Astrocyte of the spinal cord (primary cell): Measurements from ENCODE around the gene FAM131B.

ENCODE experiments used
- DNase-seq: peaks from one replicate; pipeline ENCODE4 v3.0.0; 2011; ENCODE audit warnings: low read depth, low spot score
- H3K4me3 ChIP-seq: 2 replicates; pipeline ENCODE4 v1.5.1; 2011; ENCODE audit warnings: low read depth, mild to moderate bottlenecking, low read length, moderate library complexity
- in situ Hi-C: cut with HindIII; loops from 2 replicates; pipeline ENCODE4 v1.10.0; 2017; ENCODE audit warnings: low sequenced_read_pairs
- TF ChIP-seq, protein P1 (sequence below): IDR thresholded peaks from 2 replicates; pipeline ENCODE4 v1.5.1; 2012; ENCODE audit warnings: low read depth, mild to moderate bottlenecking, low read length, inconsistent platforms

FAM131B gene

DNA sequence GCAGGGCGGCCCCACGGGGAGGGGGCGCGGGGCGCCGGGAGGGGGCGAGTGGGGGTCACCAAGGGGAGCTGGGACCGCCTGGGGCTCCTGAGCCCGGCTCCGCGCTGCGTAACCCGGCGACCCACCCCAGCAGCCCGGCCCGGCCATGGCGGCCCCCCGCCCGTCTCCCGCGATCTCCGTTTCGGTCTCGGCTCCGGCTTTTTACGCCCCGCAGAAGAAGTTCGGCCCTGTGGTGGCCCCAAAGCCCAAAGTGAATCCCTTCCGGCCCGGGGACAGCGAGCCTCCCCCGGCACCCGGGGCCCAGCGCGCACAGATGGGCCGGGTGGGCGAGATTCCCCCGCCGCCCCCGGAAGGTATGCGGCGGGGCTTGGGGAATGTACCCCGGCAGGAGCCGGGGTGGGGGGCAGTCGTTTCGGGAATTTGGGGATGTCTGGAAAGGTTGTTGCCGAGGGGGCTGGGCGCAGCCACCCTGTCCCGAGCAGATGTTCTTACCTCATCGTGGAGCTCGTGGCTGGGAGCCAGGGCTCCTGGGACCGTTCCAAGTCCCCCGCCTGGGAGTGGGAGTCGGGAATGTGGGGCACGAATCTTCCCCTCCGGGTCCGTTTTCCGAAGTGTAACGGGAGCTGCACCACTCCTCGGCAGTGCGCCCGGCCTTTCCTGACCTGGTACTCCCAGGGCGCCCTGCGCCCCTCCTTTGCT, 19.1 kb upstream of the FAM131B start:
- peak; percentile 80 for DNase-seq
- H3K4me3 ChIP-seq: peak overlapping the region; percentile 95
- TF ChIP-seq, protein P1, sequence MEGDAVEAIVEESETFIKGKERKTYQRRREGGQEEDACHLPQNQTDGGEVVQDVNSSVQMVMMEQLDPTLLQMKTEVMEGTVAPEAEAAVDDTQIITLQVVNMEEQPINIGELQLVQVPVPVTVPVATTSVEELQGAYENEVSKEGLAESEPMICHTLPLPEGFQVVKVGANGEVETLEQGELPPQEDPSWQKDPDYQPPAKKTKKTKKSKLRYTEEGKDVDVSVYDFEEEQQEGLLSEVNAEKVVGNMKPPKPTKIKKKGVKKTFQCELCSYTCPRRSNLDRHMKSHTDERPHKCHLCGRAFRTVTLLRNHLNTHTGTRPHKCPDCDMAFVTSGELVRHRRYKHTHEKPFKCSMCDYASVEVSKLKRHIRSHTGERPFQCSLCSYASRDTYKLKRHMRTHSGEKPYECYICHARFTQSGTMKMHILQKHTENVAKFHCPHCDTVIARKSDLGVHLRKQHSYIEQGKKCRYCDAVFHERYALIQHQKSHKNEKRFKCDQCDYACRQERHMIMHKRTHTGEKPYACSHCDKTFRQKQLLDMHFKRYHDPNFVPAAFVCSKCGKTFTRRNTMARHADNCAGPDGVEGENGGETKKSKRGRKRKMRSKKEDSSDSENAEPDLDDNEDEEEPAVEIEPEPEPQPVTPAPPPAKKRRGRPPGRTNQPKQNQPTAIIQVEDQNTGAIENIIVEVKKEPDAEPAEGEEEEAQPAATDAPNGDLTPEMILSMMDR: no peak
- in situ Hi-C loops: no loop called here

DNA sequence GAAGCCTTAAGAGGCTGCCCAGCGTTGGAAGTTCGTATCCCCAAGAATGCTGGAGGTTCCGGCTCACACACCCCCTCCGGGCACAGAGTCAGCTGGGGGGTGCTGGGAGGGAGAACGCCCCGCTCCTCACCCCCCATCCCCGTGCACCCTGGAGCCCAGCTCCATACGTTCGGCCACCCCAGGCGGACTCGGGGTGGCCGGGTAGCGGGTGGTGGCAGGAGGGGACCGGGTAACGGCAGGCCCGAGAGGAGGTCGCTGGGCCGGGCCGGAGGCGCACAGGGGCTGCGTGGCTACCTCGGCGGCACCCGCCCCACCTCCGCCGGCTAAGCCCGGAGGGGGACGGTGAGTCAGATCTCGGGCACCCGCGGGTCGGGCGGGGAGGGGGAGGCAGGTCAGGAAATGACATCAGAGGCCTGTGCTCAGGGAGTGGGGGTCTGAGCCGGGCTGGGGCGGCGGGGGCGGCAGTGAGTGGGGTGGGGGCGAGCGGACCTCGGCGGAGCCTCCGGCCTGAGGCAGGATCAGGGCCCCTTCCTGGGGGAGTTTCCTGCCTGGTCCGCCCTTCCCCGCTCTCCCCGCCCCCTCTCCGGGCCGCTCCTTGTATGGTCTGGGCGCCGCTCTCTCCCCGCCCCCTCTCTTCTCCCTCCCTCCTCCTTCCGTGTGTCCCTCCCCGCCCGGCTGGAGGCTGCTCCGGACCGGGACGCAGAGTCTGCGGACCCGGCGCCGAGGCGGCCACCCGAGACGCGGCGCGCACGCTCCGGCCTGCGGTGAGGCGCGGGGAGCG, 18.3 kb upstream of the FAM131B start, which contains the start of gene ZYX:
Gene ZYX, plus strand, starts transcription at position 700 of the 781 bp plus-strand sequence. CDS start 227 bp downstream, outside the sequence.
- peak; percentile 98 for DNase-seq
- in situ Hi-C loops: no loop called here
- TF ChIP-seq, protein P1: no peak
- peak within 1 kb of the TSS; percentile 95 for H3K4me3 ChIP-seq

DNA sequence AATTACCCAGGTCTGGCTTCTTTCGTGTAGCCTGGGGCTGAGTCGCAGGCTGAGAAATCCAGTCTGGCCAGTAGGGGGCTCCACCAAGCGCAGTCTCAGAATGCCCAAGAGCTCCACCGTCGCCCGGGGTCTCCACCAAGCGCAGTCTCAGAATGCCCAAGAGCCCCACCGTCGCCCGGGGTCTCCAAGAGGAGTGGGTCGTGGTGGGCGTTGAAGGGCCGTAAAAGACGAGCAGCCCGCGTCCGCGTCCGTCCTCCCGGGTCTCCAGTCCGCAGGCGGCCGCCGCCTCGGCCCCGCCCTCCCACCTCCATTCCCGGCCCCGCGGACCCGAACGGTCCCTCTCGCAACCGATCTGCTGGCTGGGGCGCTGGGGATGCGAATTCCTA, 17.7 kb upstream of the FAM131B start:
- DNase-seq: peak; percentile 90
- H3K4me3 ChIP-seq: peak overlapping the region; percentile 95
- TF ChIP-seq, protein P1: peak; percentile 89
- in situ Hi-C loops: no loop called here

DNA sequence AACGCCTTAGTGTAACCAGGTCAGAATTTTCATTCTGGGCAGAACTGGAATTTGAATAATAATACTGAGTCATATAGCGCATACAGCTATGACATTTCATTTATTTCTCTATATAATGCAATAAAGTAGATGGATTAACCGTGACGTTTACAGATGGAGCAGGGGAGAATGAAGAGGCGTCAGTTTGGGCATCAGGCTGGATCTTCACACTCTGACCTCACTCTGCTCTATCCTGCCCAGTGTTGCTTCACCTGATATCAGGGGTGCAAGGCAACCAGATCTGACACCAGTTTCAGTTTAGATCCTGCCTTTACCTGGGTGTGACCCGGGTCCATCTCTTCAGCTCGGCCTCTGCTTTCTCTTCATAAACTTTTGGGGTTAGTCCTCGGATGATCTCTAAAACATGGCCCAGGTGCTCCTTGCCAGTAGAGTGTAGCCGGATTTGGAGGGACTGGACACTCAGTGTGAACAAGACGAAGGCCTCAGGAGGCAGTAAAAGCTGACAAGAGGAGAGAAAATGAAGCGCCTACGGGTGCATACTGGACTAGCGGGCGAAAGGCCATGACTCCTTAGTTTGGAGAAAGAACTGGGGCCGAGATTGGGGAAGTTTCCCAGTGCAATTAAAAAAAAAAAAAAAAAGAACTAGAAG, 17.2 kb upstream of the FAM131B start:
- peak overlapping the region; percentile 95 for H3K4me3 ChIP-seq
- TF ChIP-seq, protein P1: no peak
- DNase-seq: no peak
- in situ Hi-C loops: no loop called here

DNA sequence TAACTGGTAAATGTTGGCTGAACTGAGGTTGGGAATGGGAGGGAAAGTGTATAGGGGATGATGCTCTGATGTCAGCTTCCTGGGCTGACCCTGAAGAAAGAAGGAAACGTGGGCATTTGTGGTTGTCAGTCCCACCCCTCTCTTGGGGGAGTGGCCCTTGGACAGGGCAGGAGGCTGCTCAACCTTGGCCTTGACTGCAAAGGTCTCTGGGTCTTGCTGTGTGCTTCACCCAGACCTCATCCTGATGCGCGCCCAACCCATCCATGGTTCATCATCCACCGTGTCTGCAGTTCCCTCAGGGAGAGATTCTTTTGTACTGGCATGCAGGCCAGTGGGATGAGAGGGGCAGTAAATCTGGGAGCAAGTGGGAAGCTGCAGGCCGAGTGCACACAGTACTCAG, 13.9 kb upstream of the FAM131B start:
- DNase-seq: no peak
- H3K4me3 ChIP-seq: no peak overlapping the region
- in situ Hi-C loops: no loop called here
- TF ChIP-seq, protein P1: no peak

DNA sequence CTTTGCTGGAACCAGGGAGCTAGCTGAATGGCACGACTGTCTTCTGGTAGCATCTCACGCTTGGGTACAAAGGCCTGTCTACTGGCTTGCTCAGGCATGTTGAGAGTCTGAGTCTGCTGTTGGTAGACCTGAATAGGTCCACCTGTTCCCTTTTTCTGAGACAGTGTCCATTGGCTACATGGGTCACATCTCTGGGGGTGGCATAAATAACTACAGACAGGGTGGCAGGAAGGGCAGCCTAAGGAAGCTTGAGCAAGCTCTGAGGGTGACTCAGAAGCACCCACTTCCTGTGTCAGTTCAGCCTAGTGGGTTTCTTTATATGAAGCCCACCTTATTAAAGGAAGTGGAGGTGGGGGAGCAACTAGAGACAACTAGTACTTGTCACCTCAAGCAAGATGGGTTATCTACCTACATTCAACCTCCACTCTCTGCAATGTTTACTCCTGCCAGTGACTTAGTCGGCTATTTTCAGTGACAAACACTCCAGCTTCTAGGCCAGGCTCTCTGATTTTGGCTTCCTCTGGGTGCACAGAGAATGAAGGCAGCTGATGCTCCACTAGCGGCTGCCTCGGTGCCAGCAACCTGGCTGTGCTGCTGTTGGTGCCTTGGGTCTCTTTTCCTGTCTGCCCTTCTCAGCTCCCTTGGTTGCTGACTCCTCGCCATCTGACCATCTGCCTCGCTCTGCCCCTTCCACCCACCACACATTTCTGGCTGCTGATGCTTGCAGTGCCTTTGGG, 13.0 kb upstream of the FAM131B start:
- TF ChIP-seq, protein P1: no peak
- DNase-seq: no peak
- H3K4me3 ChIP-seq: no peak overlapping the region
- in situ Hi-C loops: no loop called here
